CD14-positive monocyte (primary cell): ENCODE results near the gene HOXD13. TPM values are rescaled to one million over a fixed set of nuclear protein-coding genes. Genes with fewer than 3 reads are reported as not detected.
A peak's percentile ranks its signal among the peaks of the same experiment; 100 is the strongest.

ENCODE experiments used
- DNase-seq, 3 donors: peaks; one replicate each; pipeline ENCODE4 v3.0.0-alpha.2; 2011 to 2022
- H2AFZ ChIP-seq: 2 replicates; pipeline ENCODE4 v1.6.0; 2012; ENCODE audit warnings: mild to moderate bottlenecking, low read depth, low read length, inconsistent platforms; ENCODE audit not compliant: insufficient read depth, poor library complexity, severe bottlenecking
- H3K27ac ChIP-seq, 2 donors: 1 replicate in 1 of 2; 2 replicates in 1 of 2; pipeline ENCODE4 v1.5.1; 2012 to 2013; ENCODE audit warnings: low read length in 2 of 2, control low read depth in 1 of 2, inconsistent platforms in 1 of 2, low read depth in 1 of 2, mild to moderate bottlenecking in 1 of 2
- H3K27me3 ChIP-seq, 2 donors: one replicate each; pipeline versions ENCODE4 v1.6.0 to v1.6.1; 2011 to 2013; ENCODE audit warnings: low read length in 2 of 2; ENCODE audit not compliant: control insufficient read depth in 2 of 2, insufficient read depth in 2 of 2
- H3K36me3 ChIP-seq, 2 donors: replicated peaks in 1 of 2; 1 replicate in 1 of 2; 2 replicates in 1 of 2; pipeline versions ENCODE4 v1.5.1 to v1.6.1; 2012 to 2013; ENCODE audit warnings: low read length in 2 of 2, control low read depth in 1 of 2, inconsistent platforms in 1 of 2, mild to moderate bottlenecking in 1 of 2; ENCODE audit not compliant: insufficient read depth in 2 of 2, control insufficient read depth in 1 of 2
- H3K4me1 ChIP-seq, 2 donors: 1 replicate in 1 of 2; 2 replicates in 1 of 2; pipeline versions ENCODE4 v1.5.1 to v1.6.1; 2012 to 2013; ENCODE audit warnings: low read length in 2 of 2, control low read depth in 1 of 2, inconsistent platforms in 1 of 2, mild to moderate bottlenecking in 1 of 2, moderate library complexity in 1 of 2; ENCODE audit not compliant: insufficient read depth in 2 of 2, control insufficient read depth in 1 of 2
- H3K4me2 ChIP-seq: replicated peaks from 2 replicates; pipeline ENCODE3; 2012; ENCODE audit warnings: low read length, moderate library complexity, mild to moderate bottlenecking; ENCODE audit not compliant: poor library complexity, severe bottlenecking; ENCODE audit errors: extremely low read depth
- H3K4me3 ChIP-seq, 3 experiments: fragments of 200-600 bp in 1 of 3; sonication (generic) in 1 of 3; replicated peaks in 1 of 3; 1 replicate in 2 of 3; 2 replicates in 1 of 3; pipeline ENCODE4 v1.5.1; 2011 to 2013; ENCODE audit warnings: low read length in 3 of 3, mild to moderate bottlenecking in 3 of 3, control low read depth in 2 of 3, low read depth in 2 of 3, inconsistent platforms in 1 of 3, moderate library complexity in 1 of 3
- H3K79me2 ChIP-seq: 2 replicates; pipeline ENCODE4 v1.6.0; 2012; ENCODE audit warnings: mild to moderate bottlenecking, control low read depth, inconsistent platforms, low read length, moderate library complexity; ENCODE audit not compliant: insufficient read depth
- H3K9ac ChIP-seq: 2 replicates; pipeline ENCODE4 v1.6.0; 2017; ENCODE audit warnings: low read length, mild to moderate bottlenecking; ENCODE audit not compliant: insufficient read depth, poor library complexity, severe bottlenecking
- H3K9me3 ChIP-seq, 2 donors: replicated peaks in 1 of 2; 1 replicate in 1 of 2; 2 replicates in 1 of 2; pipeline versions ENCODE4 v1.5.1 to v1.6.1; 2012 to 2013; ENCODE audit warnings: low read length in 2 of 2, control low read depth in 1 of 2; ENCODE audit not compliant: control insufficient read depth in 1 of 2, insufficient read depth in 1 of 2
- H4K20me1 ChIP-seq: 2 replicates; pipeline ENCODE4 v1.6.0; 2012; ENCODE audit warnings: mild to moderate bottlenecking, low read length, control low read depth, moderate library complexity; ENCODE audit not compliant: insufficient read depth
- H3K27ac Mint-ChIP-seq, 7 donors: one replicate each; pipeline ENCODE4 v1.8.0; 2020; ENCODE audit warnings: mild to moderate bottlenecking in 7 of 7, mixed read lengths in 7 of 7, moderate library complexity in 6 of 7, inconsistent platforms in 2 of 7
- H3K27me3 Mint-ChIP-seq, 3 donors: one replicate each; pipeline ENCODE4 v1.8.0; 2021 to 2022; ENCODE audit warnings: low read depth in 3 of 3, mild to moderate bottlenecking in 3 of 3, mixed read lengths in 3 of 3, moderate library complexity in 3 of 3, inconsistent platforms in 1 of 3
- H3K36me3 Mint-ChIP-seq, 2 donors: one replicate each; pipeline ENCODE4 v1.8.0; 2020; ENCODE audit warnings: mixed read lengths in 2 of 2, inconsistent platforms in 1 of 2, mild to moderate bottlenecking in 1 of 2
- H3K4me1 Mint-ChIP-seq: one replicate; pipeline ENCODE4 v1.8.0; 2020; ENCODE audit warnings: mild to moderate bottlenecking, mixed read lengths
- H3K4me3 Mint-ChIP-seq, 2 donors: one replicate each; pipeline ENCODE4 v1.8.0; 2020; ENCODE audit warnings: mild to moderate bottlenecking in 2 of 2, mixed read lengths in 2 of 2, moderate library complexity in 1 of 2
- H3K9me3 Mint-ChIP-seq, 7 donors: one replicate each; pipeline ENCODE4 v1.8.0; 2020 to 2022; ENCODE audit warnings: mixed read lengths in 7 of 7, mild to moderate bottlenecking in 6 of 7, moderate library complexity in 6 of 7, inconsistent platforms in 2 of 7
- WGBS: methylation state at CpG from one replicate; pipeline ENCODE4 v1.1.5; 2013; ENCODE audit warnings: missing lambda C conversion rate; ENCODE audit not compliant: insufficient coverage; 5-methylcytosine and 5-hydroxymethylcytosine counted together
- intact Hi-C, 2 donors: fragments of 100-400 bp; cut with micrococcal nuclease; formaldehyde crosslinking; loops; one replicate each; pipeline versions ENCODE4 v1.15.0 to v1.15.1; 2023
- polyA plus RNA-seq, 3 donors: library from polyadenylated mRNA; depleted of rRNA in 1 of 3; unstranded in 2 of 3; stranded (reverse) in 1 of 3; fragments of 300-500 nt in 2 of 3; fragments of >200 nt in 1 of 3; fragmentation: Illumina TruSeq in 2 of 3; gene quantifications; 1 replicate in 2 of 3; 2 replicates in 1 of 3; pipeline ENCODE4 v1.2.3, GENCODE V29; 2012 to 2021
- TF ChIP-seq, protein P1 (sequence below): fragments of 200-600 bp; IDR thresholded peaks from one replicate; pipeline ENCODE4 v1.8.0; 2022; ENCODE audit warnings: antibody characterized with exemption, mild to moderate bottlenecking

HOXD13 gene
- polyA plus RNA-seq, 3 donors = not detected

DNA sequence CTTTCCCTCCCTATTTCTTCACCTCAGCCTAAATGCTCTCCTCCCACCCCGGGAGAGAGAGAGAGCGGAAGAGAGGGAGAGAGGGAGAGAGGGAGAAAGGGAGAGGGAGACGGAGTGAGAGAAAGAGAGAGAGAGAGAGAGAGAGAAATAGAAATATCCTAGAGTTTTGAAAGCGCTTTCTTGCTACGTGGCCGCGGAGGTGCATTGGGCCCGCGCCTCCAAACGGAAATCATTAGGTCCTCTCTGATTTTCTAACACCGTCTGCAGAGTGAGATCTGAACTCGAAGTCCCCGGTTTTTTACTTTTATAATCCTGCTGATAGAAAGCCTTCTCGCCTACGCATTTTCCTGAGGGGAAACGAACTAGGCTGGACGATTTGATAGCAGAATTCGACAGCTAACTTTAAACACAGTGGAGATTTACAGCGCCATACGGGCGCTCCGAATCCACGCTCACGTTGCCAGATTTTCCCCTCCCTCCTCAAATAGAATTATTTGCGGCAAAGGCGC is 7.9 kb upstream of the HOXD13 start:
- H3K4me1 Mint-ChIP-seq = peaks cover 30% of the 10 kb centered on the region
- H3K36me3 Mint-ChIP-seq = peaks cover 8 to 19% of the 10 kb centered on the region in 2 donors
- intact Hi-C loops = loop anchor here in 1 of 2 donors (5.0 kb wide), 1 partner anchor 38 kb away; the partner anchor contains the start of gene HOXD9

DNA sequence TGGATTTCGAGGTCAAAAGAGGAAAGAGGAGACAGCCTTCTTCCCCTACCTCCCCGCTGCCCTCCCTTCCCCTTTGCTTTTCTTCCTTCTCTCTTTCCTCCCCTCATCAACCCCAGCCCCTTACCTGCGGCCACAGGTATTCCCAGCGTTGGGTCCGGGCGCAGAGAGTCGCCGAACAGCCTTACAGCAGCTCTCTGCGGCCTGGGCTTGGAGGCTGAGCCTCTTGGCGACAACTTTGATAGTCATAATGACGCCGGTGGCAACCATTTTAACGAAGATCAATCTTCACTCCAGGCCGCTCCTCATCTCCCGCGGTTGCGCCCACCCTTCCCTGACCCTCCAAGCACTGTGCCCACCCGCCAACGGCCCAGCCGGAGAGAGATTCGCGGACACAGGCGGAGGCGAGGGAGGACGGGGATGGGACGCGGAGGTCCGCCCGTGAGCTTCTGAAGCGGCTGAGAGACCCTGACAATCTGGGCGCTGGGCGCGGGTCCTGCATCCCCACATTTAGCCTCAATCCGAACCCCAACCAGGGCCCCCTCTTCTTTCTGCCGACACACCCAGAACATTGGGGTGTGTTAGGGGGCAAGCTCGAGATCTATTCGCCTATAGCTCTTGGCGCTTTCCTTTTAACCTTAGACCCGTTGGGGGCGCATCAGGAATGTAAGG is 7.3 kb upstream of the HOXD13 start:
- H3K9me3 Mint-ChIP-seq = peaks cover 8 to 53% (median 33%) of the 10 kb centered on the region in 7 donors
- intact Hi-C loops = no loop called here
- peaks cover 8 to 20% of the 10 kb centered on the region in 2 donors for H3K4me1 ChIP-seq

More for the DNA sequence above, 7.9 kb upstream of the HOXD13 start:
- Histone ChIP-seq H3K36me3 (no peaks in the 10 kb centered on the region), H4K20me1 (no peaks in the 10 kb centered on the region), H3K79me2 (no peaks in the 10 kb centered on the region), H2AFZ (no peak overlapping the region), H3K27ac (no peak overlapping the region), H3K4me1 (peaks cover 8 to 24% of the 10 kb centered on the region in 2 donors), H3K9me3 (peaks cover 8 to 88% of the 10 kb centered on the region in 2 donors), H3K27me3 (peaks cover 92 to 96% of the 10 kb centered on the region in 2 donors), H3K9ac (no peak overlapping the region), H3K4me3 (no peak overlapping the region), H3K4me2 (no peak overlapping the region)
- H3K27me3 Mint-ChIP-seq = peaks cover 95 to 97% (median 95%) of the 10 kb centered on the region in 3 donors
- DNase-seq = no peak
- TF ChIP-seq, protein P1, sequence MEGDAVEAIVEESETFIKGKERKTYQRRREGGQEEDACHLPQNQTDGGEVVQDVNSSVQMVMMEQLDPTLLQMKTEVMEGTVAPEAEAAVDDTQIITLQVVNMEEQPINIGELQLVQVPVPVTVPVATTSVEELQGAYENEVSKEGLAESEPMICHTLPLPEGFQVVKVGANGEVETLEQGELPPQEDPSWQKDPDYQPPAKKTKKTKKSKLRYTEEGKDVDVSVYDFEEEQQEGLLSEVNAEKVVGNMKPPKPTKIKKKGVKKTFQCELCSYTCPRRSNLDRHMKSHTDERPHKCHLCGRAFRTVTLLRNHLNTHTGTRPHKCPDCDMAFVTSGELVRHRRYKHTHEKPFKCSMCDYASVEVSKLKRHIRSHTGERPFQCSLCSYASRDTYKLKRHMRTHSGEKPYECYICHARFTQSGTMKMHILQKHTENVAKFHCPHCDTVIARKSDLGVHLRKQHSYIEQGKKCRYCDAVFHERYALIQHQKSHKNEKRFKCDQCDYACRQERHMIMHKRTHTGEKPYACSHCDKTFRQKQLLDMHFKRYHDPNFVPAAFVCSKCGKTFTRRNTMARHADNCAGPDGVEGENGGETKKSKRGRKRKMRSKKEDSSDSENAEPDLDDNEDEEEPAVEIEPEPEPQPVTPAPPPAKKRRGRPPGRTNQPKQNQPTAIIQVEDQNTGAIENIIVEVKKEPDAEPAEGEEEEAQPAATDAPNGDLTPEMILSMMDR = no peak
- H3K4me3 Mint-ChIP-seq = peak overlapping the region in 1 of 2 donors; percentile 80
- 3% methylated on average over 23 of the region's 26 CpGs for WGBS
- H3K9me3 Mint-ChIP-seq = peaks cover 8 to 55% (median 34%) of the 10 kb centered on the region in 7 donors
- H3K27ac Mint-ChIP-seq = no peak overlapping the region

More for the DNA sequence above, 7.3 kb upstream of the HOXD13 start:
- Histone ChIP-seq H3K36me3 (no peaks in the 10 kb centered on the region), H4K20me1 (no peaks in the 10 kb centered on the region), H3K79me2 (no peaks in the 10 kb centered on the region), H3K4me3 (no peak overlapping the region), H2AFZ (no peak overlapping the region), H3K9ac (no peak overlapping the region), H3K4me2 (no peak overlapping the region), H3K27ac (no peak overlapping the region), H3K27me3 (peaks cover 97 to 98% of the 10 kb centered on the region in 2 donors), H3K9me3 (peaks cover 8 to 91% of the 10 kb centered on the region in 2 donors)
- TF ChIP-seq, protein P1 = no peak
- H3K27ac Mint-ChIP-seq = no peak overlapping the region
- peaks cover 29% of the 10 kb centered on the region for H3K4me1 Mint-ChIP-seq
- H3K4me3 Mint-ChIP-seq = peak overlapping the region in 1 of 2 donors; percentile 80
- no peak for DNase-seq
- peaks cover 8 to 20% of the 10 kb centered on the region in 2 donors for H3K36me3 Mint-ChIP-seq
- H3K27me3 Mint-ChIP-seq = peaks cover 98 to 100% (median 100%) of the 10 kb centered on the region in 3 donors
- 4% methylated on average over 19 of the region's 40 CpGs for WGBS
